Measurements from ENCODE around the gene GSN.

The GSN gene

GRCh38 chr9:121268851-121269641, 1.1 kb downstream of the GSN start:
- no peaks in the 10 kb centered on the region for H3K9me3 ChIP-seq (replicated peaks in 1 of 2; ENCODE audit: control insufficient read depth in 2 of 2, insufficient read depth in 1 of 2, low read depth in 1 of 2, low read length in 2 of 2)
- DNase-seq (ENCODE audit: low spot score) = no peak
- H3K4me1 ChIP-seq (ENCODE audit: control insufficient read depth in 2 of 2, insufficient read depth in 1 of 2, low read depth in 1 of 2, low read length in 2 of 2) = peaks cover 18 to 19% of the 10 kb centered on the region in 2 donors
- peaks cover 1% of the 10 kb centered on the region for H3K79me1 ChIP-seq (ENCODE audit: low read depth, low read length)
- H4K8ac ChIP-seq (ENCODE audit: low read depth, low read length) = no peak overlapping the region
- H3K14ac ChIP-seq (ENCODE audit: low read length) = no peak overlapping the region
- peak overlapping the region; percentile 99 for H2AFZ ChIP-seq (ENCODE audit: low read length)
- H3K27ac ChIP-seq (replicated peaks; ENCODE audit: low read length) = peak overlapping the region; percentile 16
- peak overlapping the region; percentile 1 for H2BK15ac ChIP-seq (ENCODE audit: low read length)
- H3K9ac ChIP-seq (ENCODE audit: low read depth, low read length, poor library complexity) = no peak overlapping the region
- no peak overlapping the region for H2BK120ac ChIP-seq (ENCODE audit: low read depth, low read length)
- peak overlapping the region; percentile 90 for H3K4me2 ChIP-seq (ENCODE audit: insufficient read depth, low read length, poor library complexity, severe bottlenecking)
- H3K36me3 ChIP-seq (replicated peaks in 1 of 2; ENCODE audit: control insufficient read depth in 2 of 2, insufficient read depth in 2 of 2, low read length in 2 of 2) = no peaks in the 10 kb centered on the region
- H3K4ac ChIP-seq (ENCODE audit: low read length) = no peak overlapping the region
- H3K4me3 ChIP-seq (ENCODE audit: low read length in 2 of 2) = peak overlapping the region; percentile 3 to 58
- no peak overlapping the region for H4K91ac ChIP-seq (ENCODE audit: low read depth, low read length, poor library complexity)
- peak overlapping the region; percentile 73 for H3K18ac ChIP-seq (ENCODE audit: low read length)
- no peak overlapping the region for H3K23ac ChIP-seq (ENCODE audit: low read depth, low read length, poor library complexity)
- WGBS, 2 donors (ENCODE audit: extremely low coverage in 2 of 2, insufficient read length in 2 of 2, insufficient replicate concordance in 1 of 2) = no CpG with 5 or more reads among the region's 12 CpGs
- no peak overlapping the region for H2BK5ac ChIP-seq (ENCODE audit: low read length)
- H2AK5ac ChIP-seq (ENCODE audit: low read depth, low read length) = peak overlapping the region; percentile 51
- H2BK12ac ChIP-seq (ENCODE audit: low read length) = peak overlapping the region; percentile 41
- H3K27me3 ChIP-seq (ENCODE audit: control insufficient read depth in 3 of 3, insufficient read depth in 3 of 3, low read depth in 1 of 3, low read length in 3 of 3) = no peaks in the 10 kb centered on the region

- Histone ChIP-seq H3K4me2 (ENCODE audit: insufficient read depth, low read length, poor library complexity, severe bottlenecking) (peak overlapping the region; percentile 90), H3K4me1 (ENCODE audit: control insufficient read depth in 2 of 2, insufficient read depth in 1 of 2, low read depth in 1 of 2, low read length in 2 of 2) (peaks cover 18 to 19% of the 10 kb centered on the region in 2 donors), H3K27ac (replicated peaks; ENCODE audit: low read length) (no peak overlapping the region), H3K14ac (ENCODE audit: low read length) (no peak overlapping the region), H3K79me1 (ENCODE audit: low read depth, low read length) (peaks cover 1% of the 10 kb centered on the region), H3K9me3 (replicated peaks in 1 of 2; ENCODE audit: control insufficient read depth in 2 of 2, insufficient read depth in 1 of 2, low read depth in 1 of 2, low read length in 2 of 2) (no peaks in the 10 kb centered on the region), H3K4ac (ENCODE audit: low read length) (no peak overlapping the region), H2BK5ac (ENCODE audit: low read length) (no peak overlapping the region), H3K9ac (ENCODE audit: low read depth, low read length, poor library complexity) (no peak overlapping the region), H2AK5ac (ENCODE audit: low read depth, low read length) (no peak overlapping the region), H4K91ac (ENCODE audit: low read depth, low read length, poor library complexity) (no peak overlapping the region), H3K4me3 (ENCODE audit: low read length in 2 of 2) (no peak overlapping the region), H3K18ac (ENCODE audit: low read length) (no peak overlapping the region), H3K23ac (ENCODE audit: low read depth, low read length, poor library complexity) (no peak overlapping the region), H4K8ac (ENCODE audit: low read depth, low read length) (no peak overlapping the region), H2AFZ (ENCODE audit: low read length) (peak overlapping the region; percentile 13), H2BK12ac (ENCODE audit: low read length) (no peak overlapping the region), H3K36me3 (replicated peaks in 1 of 2; ENCODE audit: control insufficient read depth in 2 of 2, insufficient read depth in 2 of 2, low read length in 2 of 2) (no peaks in the 10 kb centered on the region), H2BK120ac (ENCODE audit: low read depth, low read length) (no peak overlapping the region), H3K27me3 (ENCODE audit: control insufficient read depth in 3 of 3, insufficient read depth in 3 of 3, low read depth in 1 of 3, low read length in 3 of 3) (no peaks in the 10 kb centered on the region), H2BK15ac (ENCODE audit: low read length) (no peak overlapping the region)
- no CpG with 5 or more reads among the region's 5 CpGs for WGBS, 2 donors (ENCODE audit: extremely low coverage in 2 of 2, insufficient read length in 2 of 2, insufficient replicate concordance in 1 of 2)
- no peak for DNase-seq (ENCODE audit: low spot score)
These were observed 1.8 kb downstream of the GSN start for GRCh38 chr9:121269642-121270254.

- Histone ChIP-seq H3K18ac (ENCODE audit: low read length) (no peak overlapping the region), H3K4ac (ENCODE audit: low read length) (no peak overlapping the region), H3K4me2 (ENCODE audit: insufficient read depth, low read length, poor library complexity, severe bottlenecking) (no peak overlapping the region), H2BK5ac (ENCODE audit: low read length) (no peak overlapping the region), H3K36me3 (replicated peaks in 1 of 2; ENCODE audit: control insufficient read depth in 2 of 2, insufficient read depth in 2 of 2, low read length in 2 of 2) (no peaks in the 10 kb centered on the region), H2BK120ac (ENCODE audit: low read depth, low read length) (no peak overlapping the region), H2AFZ (ENCODE audit: low read length) (no peak overlapping the region), H2BK12ac (ENCODE audit: low read length) (no peak overlapping the region), H3K9me3 (replicated peaks in 1 of 2; ENCODE audit: control insufficient read depth in 2 of 2, insufficient read depth in 1 of 2, low read depth in 1 of 2, low read length in 2 of 2) (no peaks in the 10 kb centered on the region), H3K4me1 (ENCODE audit: control insufficient read depth in 2 of 2, insufficient read depth in 1 of 2, low read depth in 1 of 2, low read length in 2 of 2) (peaks cover 17 to 18% of the 10 kb centered on the region in 2 donors), H3K27ac (replicated peaks; ENCODE audit: low read length) (no peak overlapping the region), H2BK15ac (ENCODE audit: low read length) (peak overlapping the region; percentile 7), H3K4me3 (ENCODE audit: low read length in 2 of 2) (no peak overlapping the region), H4K91ac (ENCODE audit: low read depth, low read length, poor library complexity) (no peak overlapping the region), H3K27me3 (ENCODE audit: control insufficient read depth in 3 of 3, insufficient read depth in 3 of 3, low read depth in 1 of 3, low read length in 3 of 3) (no peaks in the 10 kb centered on the region), H2AK5ac (ENCODE audit: low read depth, low read length) (no peak overlapping the region), H3K79me1 (ENCODE audit: low read depth, low read length) (peaks cover 1% of the 10 kb centered on the region), H3K14ac (ENCODE audit: low read length) (no peak overlapping the region), H4K8ac (ENCODE audit: low read depth, low read length) (no peak overlapping the region), H3K9ac (ENCODE audit: low read depth, low read length, poor library complexity) (peak overlapping the region; percentile 55), H3K23ac (ENCODE audit: low read depth, low read length, poor library complexity) (peak overlapping the region; percentile 32)
- no peak for DNase-seq (ENCODE audit: low spot score)
- WGBS, 2 donors (ENCODE audit: extremely low coverage in 2 of 2, insufficient read length in 2 of 2, insufficient replicate concordance in 1 of 2) = no CpG with 5 or more reads among the region's 13 CpGs
These were observed 3.7 kb downstream of the GSN start for GRCh38 chr9:121271368-121272341.
